GM10248 (cell line): Measurements from ENCODE around the gene ANKEF1.

Source experiments
- CTCF ChIA-PET: fragments of 300-600 bp; sonication (Branson Sonifier 250); formaldehyde crosslinking; extraction: SDS; loops from one replicate; lab custom pipeline; 2021; ENCODE audit warnings: antibody characterized with exemption; lab: Yijun Ruan, JAX
- POLR2A ChIA-PET: fragments of 350-650 bp; sonication (Branson Sonifier 250); formaldehyde crosslinking; extraction: SDS; loops from one replicate; lab custom pipeline; 2020; ENCODE audit warnings: antibody characterized with exemption; lab: Yijun Ruan, JAX
- DNase-seq: peaks from one replicate; pipeline ENCODE4 v3.0.0; 2012; ENCODE audit errors: extremely low spot score
- CTCF ChIP-seq: IDR thresholded peaks from 2 replicates; pipeline ENCODE4 v1.5.1; 2012; ENCODE audit warnings: mild to moderate bottlenecking, low read depth; ENCODE audit errors: extremely low read depth, missing control alignments, control extremely low read depth

The ANKEF1 gene

GRCh38 chr20:10006447-10007090, 28.2 kb upstream of the ANKEF1 start:
- CTCF ChIA-PET, result interaction anchor here (0.6 to 1.3 kb wide), 2 partner anchors 23 to 95 kb away, joined by 3 read pairs; no protein-coding TSS in a partner anchor
- DNase-seq, result no peak
- no peak for TF ChIP-seq CTCF
- POLR2A ChIA-PET, result no interaction called here

GRCh38 chr20:10007158-10007557, 27.6 kb upstream of the ANKEF1 start:
- no peak for DNase-seq
- POLR2A ChIA-PET, result no interaction called here

GRCh38 chr20:10007747-10008146, 27.0 kb upstream of the ANKEF1 start:
- DNase-seq, result no peak
- POLR2A ChIA-PET, result no interaction called here
- CTCF ChIA-PET, result no interaction called here
- no peak for TF ChIP-seq CTCF

More at GRCh38 chr20:10007158-10007557, 27.6 kb upstream of the ANKEF1 start:
- CTCF ChIA-PET, result interaction anchor here (0.6 kb wide), 1 partner anchor 22 kb away, joined by 3 read pairs; no protein-coding TSS in a partner anchor
- no peak for TF ChIP-seq CTCF

- POLR2A ChIA-PET, result no interaction called here
- DNase-seq, result no peak
- CTCF ChIA-PET, result no interaction called here
- no peak for TF ChIP-seq CTCF
Observed at GRCh38 chr20:10012464-10012863, 22.3 kb upstream of the ANKEF1 start.

GRCh38 chr20:10014431-10014830, 20.4 kb upstream of the ANKEF1 start:
- ChIA-PET CTCF (no interaction called here), POLR2A (no interaction called here)
- DNase-seq, result no peak
- no peak for TF ChIP-seq CTCF

GRCh38 chr20:10020937-10021336, 13.8 kb upstream of the ANKEF1 start:
- no peak for DNase-seq
- no peak for TF ChIP-seq CTCF
- CTCF ChIA-PET, result no interaction called here
- POLR2A ChIA-PET, result no interaction called here
